ENCODE results near the gene LRMDA.

Gene LRMDA

GRCh38 chr10:75475460-75476182 lies 44.2 kb downstream of the LRMDA start:
- H3K27ac ChIP-seq: no peak overlapping the region
- no peaks in the 10 kb centered on the region for H3K27me3 ChIP-seq
- H3K9me3 ChIP-seq: no peaks in the 10 kb centered on the region
- H3K4me1 ChIP-seq: peaks cover 0 to 7% (median 3%) of the 10 kb centered on the region in 4 donors
- H3K4me3 ChIP-seq: no peak overlapping the region
- intact Hi-C loops (cut with DNase I; ENCODE audit: low total_unique reads): no loop called here
- no peak for TF ChIP-seq CTCF (IDR thresholded peaks at IDR 0.05)
- no peaks in the 10 kb centered on the region for H3K36me3 ChIP-seq
- no peak for DNase-seq

DNA sequence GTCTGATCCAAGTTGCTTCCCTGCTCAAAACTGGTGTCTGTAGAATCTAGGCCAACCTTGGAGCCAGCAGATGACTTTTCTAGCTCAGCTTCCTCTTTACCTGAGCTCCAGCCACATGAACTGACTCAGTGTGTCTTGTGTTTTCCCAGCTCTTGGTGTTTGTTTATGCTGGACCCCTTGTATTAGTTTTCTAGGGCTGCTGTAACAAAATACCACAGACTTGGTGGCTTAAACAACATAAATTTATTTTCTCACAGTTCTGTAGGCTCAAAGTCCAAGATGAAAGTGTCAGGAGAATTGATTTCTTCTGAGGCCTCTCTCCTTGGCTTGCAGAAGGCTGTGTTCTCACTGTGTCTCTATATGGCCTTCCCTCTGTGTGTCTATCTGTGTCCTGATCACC lies 45.1 kb downstream of the LRMDA start:
- H3K9me3 ChIP-seq: no peaks in the 10 kb centered on the region
- no peak overlapping the region for H3K27ac ChIP-seq
- TF ChIP-seq CTCF (IDR thresholded peaks at IDR 0.05): no peak
- H3K27me3 ChIP-seq: no peaks in the 10 kb centered on the region
- H3K4me1 ChIP-seq: no peaks in the 10 kb centered on the region
- H3K36me3 ChIP-seq: no peaks in the 10 kb centered on the region
- intact Hi-C loops (cut with DNase I; ENCODE audit: low total_unique reads): no loop called here
- DNase-seq: no peak
- H3K4me3 ChIP-seq: no peak overlapping the region

DNA sequence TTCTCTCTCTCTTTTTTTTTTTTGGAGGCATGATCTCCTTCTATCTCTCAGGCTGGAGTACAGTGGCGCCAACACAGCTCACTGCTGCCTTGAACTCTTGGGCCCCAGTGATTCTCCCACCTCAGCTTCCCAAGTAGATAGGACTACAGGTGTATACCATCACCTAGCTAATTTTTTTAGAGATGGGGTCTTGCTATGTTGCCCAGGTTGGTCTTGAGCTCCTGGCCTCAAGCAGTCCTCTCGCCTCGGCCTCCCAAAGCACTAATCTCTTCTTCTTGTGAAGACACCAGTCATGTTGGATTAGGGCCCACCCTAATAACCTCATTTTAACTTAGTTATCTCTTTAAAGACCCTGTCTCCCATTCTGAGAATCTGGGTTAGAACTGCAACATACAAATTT lies 45.6 kb downstream of the LRMDA start:
- Histone ChIP-seq H3K4me3 (no peak overlapping the region), H3K27ac (no peak overlapping the region), H3K36me3 (no peaks in the 10 kb centered on the region), H3K27me3 (no peaks in the 10 kb centered on the region), H3K4me1 (no peaks in the 10 kb centered on the region), H3K9me3 (no peaks in the 10 kb centered on the region)
- DNase-seq: no peak
- TF ChIP-seq CTCF (IDR thresholded peaks at IDR 0.05): no peak
- intact Hi-C loops (cut with DNase I; ENCODE audit: low total_unique reads): no loop called here

- no peaks in the 10 kb centered on the region for H3K4me1 ChIP-seq
Observed at GRCh38 chr10:75477680-75478079, 46.3 kb downstream of the LRMDA start.

GRCh38 chr10:75480374-75480773 lies 49.0 kb downstream of the LRMDA start:
- no peak overlapping the region for H3K4me3 ChIP-seq
- intact Hi-C loops (cut with DNase I; ENCODE audit: low total_unique reads): no loop called here
- no peak for TF ChIP-seq CTCF (IDR thresholded peaks at IDR 0.05)

More at GRCh38 chr10:75477680-75478079, 46.3 kb downstream of the LRMDA start:
- Histone ChIP-seq H3K4me3 (no peak overlapping the region), H3K36me3 (no peaks in the 10 kb centered on the region), H3K27ac (no peak overlapping the region), H3K27me3 (no peaks in the 10 kb centered on the region), H3K9me3 (no peaks in the 10 kb centered on the region)
- DNase-seq: no peak
- intact Hi-C loops (cut with DNase I; ENCODE audit: low total_unique reads): no loop called here
- TF ChIP-seq CTCF (IDR thresholded peaks at IDR 0.05): no peak

More at GRCh38 chr10:75480374-75480773, 49.0 kb downstream of the LRMDA start:
- no peaks in the 10 kb centered on the region for H3K36me3 ChIP-seq
- no peak for DNase-seq
- H3K4me1 ChIP-seq: peaks cover 0 to 5% (median 0%) of the 10 kb centered on the region in 4 donors
- peaks cover 0 to 6% (median 0%) of the 10 kb centered on the region in 3 donors for H3K9me3 ChIP-seq
- no peaks in the 10 kb centered on the region for H3K27me3 ChIP-seq
- no peak overlapping the region for H3K27ac ChIP-seq

Data from tibial artery (tissue), 4 donors.